ENCODE data around the gene RXFP2.

RXFP2 gene

DNA sequence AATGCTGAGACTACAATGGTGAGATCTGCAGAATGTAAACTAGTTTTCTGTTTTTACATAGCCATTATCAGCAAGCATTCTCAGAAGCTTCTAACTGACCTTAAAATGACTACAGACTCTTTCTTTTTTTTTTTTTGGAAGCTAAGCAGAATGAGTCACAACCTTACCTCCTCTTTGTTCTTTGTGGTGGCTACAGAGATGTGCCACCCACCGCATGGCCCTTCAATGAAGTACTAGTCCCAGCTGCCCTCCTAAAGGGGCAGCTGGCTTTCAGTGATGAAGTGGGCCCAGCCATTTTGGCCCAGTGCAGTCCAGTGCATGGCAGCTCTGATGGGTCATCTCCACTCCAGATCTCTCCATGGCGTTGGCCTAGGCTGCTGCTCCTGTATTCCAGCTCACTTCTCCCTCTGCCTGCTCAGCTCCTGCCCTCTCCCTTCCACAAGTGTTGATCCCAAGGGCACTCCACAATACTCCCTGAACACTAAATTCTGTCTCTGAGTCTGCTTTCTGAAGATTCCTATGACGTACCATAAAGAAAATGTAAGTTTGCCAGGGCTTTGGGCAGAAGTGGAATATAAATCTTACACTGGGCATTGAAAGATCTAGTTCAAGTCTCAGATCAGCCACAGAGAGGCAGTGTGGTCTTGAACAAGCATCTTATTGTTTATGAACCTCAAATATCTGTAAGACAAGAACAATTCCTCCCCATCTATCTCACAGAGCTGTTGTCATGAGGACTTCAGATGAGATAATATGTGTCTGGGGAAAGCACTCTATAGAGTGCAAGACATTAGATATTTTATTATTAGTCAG, 85.6 kb downstream of the RXFP2 start:
- no peak for DNase-seq (ENCODE audit: low read depth in 2 of 2)

DNA sequence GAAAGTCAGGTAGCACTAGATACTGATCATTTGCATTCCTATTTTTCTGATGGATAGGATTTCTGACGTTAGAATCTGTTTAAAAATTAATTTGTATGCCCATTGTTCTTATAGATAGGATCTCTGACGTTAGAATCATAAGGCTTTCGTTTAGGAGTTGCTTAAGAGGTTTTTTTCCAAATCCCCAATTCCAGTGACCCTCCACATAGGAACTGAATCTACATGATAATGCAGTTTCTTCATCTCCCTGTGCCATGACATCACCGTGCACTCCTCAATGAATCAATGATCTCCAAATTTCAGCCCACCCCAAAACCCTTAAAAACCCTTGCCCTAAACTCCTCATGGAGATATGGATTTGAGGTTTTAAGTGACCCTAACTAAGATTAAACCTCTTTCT, 87.2 kb downstream of the RXFP2 start:
- no peak for DNase-seq (ENCODE audit: low read depth in 2 of 2)

DNA sequence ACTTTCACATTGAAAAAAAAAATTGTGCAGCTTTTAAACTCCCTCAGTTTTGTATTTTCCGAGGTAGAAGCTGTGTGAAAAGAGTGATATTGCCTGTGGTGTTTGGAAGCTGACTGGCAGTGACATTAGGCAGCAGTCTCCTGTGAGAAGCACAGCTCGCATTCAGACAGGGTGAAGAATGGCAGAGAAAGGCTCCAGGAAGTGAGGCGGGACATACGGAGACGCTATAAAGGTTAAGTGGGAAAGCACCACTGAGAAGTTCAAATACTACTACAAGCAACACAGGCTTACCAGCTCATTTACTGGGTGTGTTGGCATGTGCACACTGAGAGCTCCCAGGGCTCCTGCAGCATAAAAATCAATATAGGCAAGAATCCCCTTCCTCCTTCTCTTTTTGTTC, 88.4 kb downstream of the RXFP2 start:
- no peak for DNase-seq (ENCODE audit: low read depth in 2 of 2)

DNA sequence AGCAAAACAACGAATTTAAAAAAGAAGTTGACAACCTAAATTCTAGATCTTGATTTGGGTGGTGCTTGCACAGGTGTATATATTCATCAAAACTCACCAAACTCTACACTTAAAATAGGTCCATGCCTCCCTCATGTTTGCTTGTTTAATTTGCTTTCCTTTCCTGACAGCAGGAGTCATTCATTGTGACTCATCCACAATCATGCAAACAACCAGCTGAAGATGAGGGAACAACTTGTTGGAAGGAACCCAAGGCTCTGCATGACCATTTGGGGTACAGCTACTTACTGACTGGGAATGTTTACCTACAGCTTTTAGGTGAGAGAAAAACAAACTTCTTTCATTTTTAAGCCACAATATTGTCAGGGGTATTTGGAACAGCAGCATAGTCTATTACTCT, 96.6 kb downstream of the RXFP2 start:
- DNase-seq (ENCODE audit: low read depth in 2 of 2): no peak

DNA sequence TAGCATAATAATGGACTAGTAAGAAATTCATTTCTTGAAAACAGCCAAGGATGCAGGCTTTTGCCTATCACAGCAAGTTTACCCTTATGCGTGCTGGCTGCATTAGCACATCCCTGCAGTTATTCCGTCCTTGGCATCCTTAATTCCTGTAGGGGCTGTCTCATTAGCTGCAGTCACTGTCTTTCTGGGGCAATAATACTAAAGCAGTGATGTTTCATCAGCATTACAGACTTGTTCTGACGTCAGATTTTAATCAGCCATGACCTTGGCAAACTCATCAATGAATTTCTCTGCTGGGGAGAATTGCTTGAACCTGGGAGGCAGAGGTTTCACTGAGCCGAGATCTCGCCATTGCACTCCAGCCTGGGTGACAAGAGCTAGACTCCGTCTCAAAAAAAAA, 103.7 kb downstream of the RXFP2 start:
- no peak for DNase-seq (ENCODE audit: low read depth in 2 of 2)

DNA sequence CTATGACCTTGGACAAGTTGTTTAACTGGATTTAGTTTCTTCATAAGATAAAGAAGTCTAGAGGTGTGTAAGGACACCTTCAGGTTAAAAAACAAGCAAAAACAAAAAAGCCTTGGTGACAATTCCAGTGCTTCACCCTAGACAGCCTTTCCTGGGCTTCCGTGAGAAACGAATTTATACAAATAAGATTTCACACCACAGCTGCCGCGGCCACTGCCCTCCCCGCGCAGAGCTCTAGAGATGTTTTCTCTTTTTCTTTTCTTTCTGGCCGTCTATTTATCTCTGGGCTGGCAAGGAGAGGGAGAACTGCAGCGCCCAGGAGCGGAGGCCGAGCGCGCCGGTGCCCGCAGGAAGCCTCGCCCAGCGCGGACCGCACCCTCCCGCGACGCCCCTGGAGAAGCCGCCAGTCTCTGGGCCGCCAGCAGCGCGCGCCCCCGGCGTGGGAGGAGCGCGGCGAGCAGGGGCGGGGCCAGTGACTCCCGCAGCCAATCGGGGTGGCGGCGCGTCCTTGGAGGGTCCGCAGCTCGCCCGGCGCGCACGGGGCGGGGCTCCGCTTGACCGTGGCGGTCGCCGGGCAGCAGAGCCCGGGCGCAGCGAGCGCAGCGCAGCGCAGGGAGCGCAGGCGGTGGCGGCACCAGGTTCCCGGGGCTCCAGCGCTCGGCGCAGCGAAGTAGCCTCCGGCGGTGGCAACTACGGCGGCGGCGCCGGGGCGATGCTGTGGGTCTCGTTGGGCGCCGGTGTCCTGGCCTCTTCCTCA, 107.0 kb downstream of the RXFP2 start:
- DNase-seq (ENCODE audit: low read depth in 2 of 2): peak; percentile 58 to 67

DNA sequence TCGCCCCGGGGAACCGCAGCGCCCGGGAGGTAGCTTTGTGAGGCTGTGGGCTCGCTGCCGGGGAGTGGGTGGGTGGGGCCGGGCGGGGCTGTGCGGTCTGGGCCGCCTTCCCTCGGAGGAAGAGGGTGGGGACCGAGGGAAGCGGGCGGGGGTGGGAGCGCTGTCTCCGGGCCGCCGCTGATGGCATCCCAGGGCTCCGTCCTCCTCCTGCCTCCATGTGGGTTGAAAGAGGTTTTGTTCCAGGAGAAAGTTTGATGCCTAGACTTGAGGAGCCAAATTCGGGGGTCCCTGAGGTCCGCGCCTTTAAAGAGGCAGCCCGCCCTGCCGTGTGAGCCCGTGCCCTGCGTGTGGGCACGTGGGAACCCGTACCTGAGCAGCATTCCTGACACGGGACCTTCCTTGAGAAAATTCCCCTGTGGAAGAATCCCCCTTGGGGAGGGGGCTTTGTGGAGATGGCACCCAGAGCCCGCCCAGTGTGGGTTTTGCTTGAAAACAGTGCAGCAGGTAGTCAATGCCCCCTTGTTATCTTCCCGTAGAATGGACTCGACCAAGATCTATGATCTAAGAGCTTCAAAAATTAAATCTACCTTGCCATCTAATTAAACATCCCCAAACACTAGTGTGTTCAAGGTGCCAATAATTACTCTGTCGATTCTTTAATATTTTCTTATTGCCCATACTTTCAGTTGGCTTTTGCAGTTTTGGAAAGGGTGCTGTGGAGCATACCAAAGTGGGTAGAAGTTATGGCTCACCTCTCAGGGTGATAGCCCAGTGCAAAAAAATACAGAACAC, 107.8 kb downstream of the RXFP2 start:
- DNase-seq (ENCODE audit: low read depth in 2 of 2): no peak

DNA sequence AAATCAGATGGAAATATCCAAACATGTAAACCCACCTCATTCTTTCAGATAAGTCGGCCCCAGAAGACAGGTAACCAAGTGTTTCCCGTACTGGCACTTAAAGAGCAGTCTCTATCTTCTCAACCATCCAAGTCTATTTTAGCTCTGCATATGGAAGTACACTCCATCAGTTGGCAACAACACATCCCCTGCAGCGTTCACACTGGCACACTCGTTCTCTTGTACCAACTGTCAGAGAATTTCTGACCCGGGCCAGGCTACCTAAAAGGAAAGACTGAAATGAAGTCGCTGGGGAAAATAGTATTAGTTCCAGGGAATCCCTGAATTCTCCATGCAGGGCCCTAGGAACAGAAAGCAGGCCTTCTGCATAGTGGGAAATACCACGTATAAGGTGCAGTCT, 109.3 kb downstream of the RXFP2 start:
- DNase-seq (ENCODE audit: low read depth in 2 of 2): no peak

DNA sequence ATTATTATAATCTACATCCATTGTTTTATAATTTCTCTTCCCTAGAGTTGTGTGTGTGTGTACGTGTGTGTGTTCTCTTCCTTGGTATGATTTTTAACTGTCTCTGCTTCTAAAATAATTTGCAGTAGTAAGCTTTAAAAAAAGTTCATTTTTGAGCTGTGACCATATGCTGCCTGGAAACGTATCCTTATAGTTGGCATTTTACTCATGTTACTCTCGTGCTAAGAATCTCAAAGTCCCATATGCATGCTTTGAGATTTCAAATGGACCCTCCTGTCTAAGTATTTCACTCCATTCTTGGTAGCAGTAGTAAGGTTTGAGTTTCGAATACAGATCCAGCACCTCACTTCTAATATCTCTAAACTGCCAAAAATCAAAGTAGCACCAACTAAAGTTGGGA, 109.9 kb downstream of the RXFP2 start:
- no peak for DNase-seq (ENCODE audit: low read depth in 2 of 2)

DNA sequence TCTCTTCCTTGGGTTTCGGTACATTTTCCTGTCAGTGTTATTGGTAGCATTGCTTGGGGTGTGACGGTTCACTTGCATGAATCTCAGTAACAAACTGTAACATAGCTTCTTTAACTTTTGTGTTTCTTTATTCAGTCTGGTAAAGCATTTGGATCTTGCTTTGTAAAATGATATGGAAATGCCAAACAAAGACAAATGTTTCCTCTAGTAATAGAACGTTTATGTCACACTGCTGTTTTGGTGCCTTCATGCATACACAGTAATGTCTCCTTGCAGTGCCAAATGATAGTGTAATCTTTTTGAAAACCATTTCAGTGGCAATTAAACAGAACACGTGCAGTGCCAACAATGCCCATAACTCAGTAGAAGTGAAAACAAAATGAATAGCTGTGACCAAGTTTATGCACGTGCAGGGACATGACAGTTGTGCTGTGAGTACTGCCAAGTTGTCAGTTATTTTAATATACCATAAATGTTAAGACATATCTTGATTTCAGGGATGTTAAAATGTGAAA, 110.8 kb downstream of the RXFP2 start:
- no peak for DNase-seq (ENCODE audit: low read depth in 2 of 2)

DNA sequence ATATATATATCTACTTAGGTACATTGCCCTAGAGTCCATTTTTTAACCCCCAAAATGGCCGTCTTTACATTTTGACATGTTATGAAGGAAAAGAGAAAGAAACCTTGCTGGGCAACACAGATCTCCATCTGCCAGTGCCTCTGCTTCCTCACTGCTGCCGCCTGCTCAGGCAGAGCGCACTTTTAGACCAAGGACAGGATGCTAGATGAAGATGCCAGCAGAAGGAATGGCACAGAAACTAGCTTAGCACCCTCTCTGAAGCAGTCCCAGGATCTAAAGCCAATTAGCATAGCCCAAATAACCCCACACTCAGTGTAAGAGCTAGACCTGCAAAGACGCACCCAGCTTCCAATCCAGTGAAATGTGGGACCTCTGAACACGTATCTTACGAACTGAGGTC, 111.9 kb downstream of the RXFP2 start:
- DNase-seq (ENCODE audit: low read depth in 2 of 2): no peak

Measured in fibroblast of skin of left quadriceps (primary cell).